NCI-H1436 (cell line): Measurements from ENCODE around the gene GLRX.
"Not testable (repeated sequence)": the region's sequence is repeated elsewhere in the genome, so short reads cannot be mapped to it uniquely, and the experiment has no call there.

Source experiments
- DNase-seq: peaks from one replicate; lab custom pipeline; 2025; lab: John Stamatoyannopoulos, UW

Gene GLRX

GRCh38 chr5:95852567-95852966 is 30.0 kb upstream of the GLRX start:
- DNase-seq = no peak

DNA sequence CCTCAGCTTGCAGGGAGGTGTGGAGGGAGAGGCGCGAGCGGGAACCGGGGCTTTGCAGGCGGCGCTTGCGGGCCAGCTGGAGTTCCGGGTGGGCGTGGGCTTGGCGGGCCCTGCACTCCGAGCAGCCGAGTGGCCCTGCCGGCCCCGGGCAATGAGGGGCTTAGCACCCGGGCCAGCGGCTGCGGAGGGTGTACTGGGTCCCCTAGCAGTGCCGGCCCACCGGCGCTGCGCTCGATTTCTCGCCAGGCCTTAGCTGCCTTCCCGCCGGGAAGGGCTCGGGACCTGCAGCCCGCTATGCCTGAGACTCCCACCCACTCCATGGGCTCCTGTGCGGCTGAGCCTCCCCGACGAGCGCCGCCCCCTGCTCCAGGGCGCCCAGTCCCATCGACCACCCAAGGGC is 28.6 kb upstream of the GLRX start:
- DNase-seq = not testable (repeated sequence)

DNA sequence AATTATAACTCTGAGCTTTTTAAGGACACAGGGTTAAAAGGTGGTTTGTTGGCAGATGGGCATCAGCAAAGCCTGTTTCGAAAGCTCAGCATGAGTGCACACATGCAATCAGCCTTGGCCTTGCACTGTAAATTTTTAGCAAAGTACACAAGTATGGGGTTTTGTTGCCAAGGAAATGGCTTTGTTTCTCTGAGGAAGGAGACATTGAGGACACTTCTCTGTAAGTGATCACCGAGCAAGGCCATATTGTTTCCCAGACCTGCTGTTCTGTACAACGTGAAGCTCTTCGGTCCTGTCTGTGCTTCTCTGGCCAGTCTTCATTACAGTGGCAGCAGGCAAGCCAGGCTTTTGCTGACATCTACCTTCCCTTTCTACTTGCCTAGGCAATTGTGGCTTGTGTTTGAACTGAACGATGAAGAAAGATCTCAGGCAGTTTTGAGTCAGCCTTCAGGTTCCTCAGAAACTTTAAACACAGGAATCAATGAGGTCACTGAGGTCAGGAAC is 27.9 kb upstream of the GLRX start:
- no peak for DNase-seq

DNA sequence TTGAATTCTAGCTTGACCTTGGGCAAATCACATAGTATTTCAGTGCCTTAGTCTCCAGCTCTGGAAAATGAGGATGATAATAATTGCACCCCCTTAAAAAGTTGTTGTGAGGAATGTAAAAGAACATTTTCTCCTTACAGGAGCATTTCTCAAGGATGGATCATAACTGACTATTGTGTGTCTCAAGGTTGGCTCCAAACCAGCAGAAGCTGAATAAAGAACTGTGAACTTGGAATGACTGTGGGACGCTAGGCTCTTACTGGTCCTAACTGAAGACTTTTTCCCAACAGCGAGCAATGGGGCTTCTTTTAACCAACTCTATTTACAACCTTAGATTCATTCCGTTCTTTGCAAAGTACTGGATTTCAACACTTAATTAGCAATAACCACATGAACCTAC is 26.2 kb upstream of the GLRX start:
- DNase-seq = no peak

DNA sequence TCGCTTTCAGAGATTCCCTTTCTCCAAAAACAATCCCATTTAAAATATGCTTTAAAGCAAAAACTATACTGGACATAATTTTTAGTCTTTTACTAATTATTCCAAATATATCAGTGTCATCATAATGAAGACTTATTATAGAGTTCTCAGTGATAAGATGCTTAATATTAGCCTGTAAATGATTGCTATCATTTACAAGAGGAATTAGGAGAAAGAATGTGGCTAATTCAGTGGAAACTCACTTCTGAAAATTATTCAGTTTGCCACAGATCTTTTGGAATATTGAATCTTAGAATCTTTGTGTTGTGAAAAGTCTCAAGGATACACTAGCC is 24.7 kb upstream of the GLRX start:
- no peak for DNase-seq

DNA sequence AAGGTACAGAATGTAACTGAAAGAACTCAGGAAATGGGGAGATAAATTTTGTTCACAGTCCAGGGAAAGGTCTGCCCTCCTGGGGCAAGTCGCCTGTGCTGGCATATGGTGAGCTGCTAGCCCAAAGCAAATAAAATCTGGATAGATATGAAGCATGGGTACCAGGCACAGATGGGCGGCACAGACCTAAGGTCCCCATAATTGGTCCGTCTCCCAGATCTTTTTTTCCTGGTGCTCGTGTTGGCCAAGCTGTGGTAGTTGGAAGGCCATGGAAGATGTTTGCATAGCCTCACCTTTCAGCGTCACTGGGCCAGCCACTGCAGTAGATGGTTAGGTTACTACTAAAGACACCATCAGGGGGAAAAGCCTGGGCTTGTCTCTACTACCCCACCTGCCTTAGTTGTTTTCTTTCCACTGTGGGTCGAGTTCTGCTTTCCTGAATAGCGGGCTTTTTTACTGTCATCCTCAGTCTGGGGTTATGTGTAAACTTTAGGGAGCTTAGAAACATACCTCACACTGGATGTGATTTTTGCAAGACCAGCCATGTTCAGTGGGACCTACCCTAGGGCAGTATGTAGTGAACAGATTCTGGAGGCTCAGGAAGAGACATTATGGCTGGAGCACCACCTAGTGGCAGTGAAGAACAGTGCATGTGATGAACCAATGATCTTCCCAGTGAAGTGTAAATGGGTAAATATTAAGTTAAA is 24.2 kb upstream of the GLRX start:
- peak; percentile 43 for DNase-seq

- no peak for DNase-seq
Observed at GRCh38 chr5:95845391-95845790, 22.9 kb upstream of the GLRX start.

GRCh38 chr5:95843733-95844223 is 21.3 kb upstream of the GLRX start:
- DNase-seq = no peak

- DNase-seq = no peak
Observed at GRCh38 chr5:95842854-95843544, 20.5 kb upstream of the GLRX start.

- DNase-seq = no peak
Observed at GRCh38 chr5:95841914-95842812, 19.6 kb upstream of the GLRX start.

DNA sequence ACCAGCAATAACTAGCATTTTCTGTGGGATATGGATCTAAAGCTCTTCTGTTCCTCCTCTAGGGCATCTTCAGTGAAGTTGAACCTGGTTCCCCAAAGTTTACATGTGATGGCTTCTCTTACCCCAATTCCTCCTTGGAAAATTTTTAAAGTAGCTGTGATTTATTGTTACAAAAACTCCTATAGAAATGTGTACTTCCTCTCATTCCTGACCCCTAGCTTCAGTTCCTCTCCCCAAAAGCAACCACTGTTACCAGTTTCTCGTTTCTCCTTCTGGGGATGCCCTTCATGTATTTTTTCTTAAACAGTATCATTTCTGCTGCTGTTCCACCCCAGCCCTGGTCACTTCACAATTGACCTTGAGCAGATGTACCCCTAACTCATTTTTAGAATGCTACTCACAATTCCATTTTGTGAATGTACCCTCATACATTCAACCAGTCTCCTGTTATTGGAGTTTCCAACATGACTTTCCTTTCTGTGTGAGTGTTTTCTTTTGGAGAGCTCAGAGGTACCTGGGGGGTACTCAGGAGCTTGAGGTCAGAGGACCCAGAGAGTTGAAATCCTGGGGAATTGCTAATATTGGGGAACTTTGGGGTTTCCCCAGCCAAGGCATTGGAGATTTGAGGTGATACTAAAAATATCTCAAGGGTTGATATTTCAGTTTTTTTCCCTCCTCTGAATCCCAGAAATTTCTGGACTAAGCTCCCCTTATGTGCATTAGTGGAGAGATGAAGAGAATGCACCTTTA is 18.6 kb upstream of the GLRX start:
- no peak for DNase-seq

GRCh38 chr5:95839658-95840057 is 17.1 kb upstream of the GLRX start:
- DNase-seq = no peak

DNA sequence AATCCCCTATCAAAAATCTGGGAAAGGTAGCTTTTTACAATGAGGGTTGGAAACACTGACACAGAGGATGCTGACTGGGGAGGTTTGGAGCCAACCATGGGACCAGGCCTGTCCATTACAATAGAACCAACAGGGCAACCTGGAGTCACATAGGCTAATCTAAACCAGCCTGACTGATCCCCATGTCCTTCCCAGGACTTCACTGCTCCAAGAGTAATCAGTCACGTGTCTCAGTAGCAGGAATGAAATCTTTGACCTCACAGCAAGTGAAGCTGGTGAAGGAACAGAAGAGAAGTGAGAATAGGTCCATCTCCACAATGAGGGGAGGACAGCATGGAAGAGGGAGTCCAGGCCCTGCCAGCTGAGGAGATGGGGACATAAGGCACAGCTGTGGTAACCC is 16.0 kb upstream of the GLRX start:
- DNase-seq = no peak

DNA sequence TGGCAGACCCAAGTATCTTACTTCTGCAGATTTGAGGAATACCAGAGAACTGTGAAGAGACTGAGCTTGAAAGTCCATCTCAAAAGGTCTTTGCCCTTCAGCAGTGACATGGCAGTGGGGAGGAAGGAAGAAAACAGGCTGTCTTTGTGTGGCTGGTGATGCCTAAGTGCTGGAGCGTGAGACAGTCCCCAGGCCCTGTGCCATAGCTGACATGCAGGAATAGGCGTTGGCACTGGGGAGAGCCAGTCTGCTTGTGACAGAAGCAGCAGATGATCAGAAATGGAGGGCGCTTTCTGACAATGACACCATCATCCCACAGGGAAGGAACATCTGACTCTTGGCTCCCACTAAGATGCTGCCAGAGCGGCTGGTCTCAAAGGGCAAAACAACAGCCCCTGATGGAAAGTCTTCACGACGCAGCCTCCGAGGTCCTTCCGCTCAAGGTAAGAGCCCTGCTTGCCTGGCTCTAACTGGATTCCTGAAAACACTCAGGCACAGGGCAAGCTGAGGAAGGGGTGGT is 15.5 kb upstream of the GLRX start:
- DNase-seq = no peak

GRCh38 chr5:95837492-95837891 is 15.0 kb upstream of the GLRX start:
- no peak for DNase-seq

DNA sequence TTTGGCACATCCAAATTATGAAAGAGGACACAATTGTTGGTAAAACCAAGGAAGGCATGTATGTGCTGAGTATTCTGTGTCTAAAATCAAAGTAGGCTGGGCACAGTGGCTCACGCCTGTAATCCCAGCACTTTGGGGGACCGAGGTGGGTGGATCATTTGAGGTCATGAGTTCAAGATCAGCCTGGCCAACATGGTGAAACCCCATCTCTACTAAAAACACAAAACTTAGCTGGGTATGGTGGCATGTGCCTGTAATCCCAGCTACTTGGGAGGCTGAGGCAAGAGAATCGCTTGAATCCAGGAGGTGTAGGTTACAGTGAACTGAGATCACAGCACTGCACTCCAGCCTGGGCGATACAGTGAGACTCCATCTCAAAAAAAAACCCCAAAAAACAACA is 14.4 kb upstream of the GLRX start:
- DNase-seq = not testable (repeated sequence)

DNA sequence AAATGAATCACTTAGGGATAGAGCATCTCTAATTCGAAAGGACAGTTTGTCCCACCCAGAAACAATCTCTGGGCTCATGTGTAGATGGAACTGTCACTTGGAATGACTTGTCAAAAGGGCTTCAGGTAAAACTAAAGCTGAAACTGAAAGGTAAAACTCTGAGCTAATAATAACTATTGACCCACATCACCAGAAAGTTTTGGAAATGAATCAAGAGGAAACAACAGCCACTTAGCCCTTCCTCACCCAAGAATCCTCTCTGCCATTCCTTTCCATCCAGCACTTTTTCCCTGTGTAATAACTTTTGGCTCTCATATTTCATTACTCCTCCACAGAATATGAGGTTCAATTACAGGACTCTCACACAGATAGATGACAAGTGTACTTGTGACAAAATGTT is 14.0 kb upstream of the GLRX start:
- no peak for DNase-seq

DNA sequence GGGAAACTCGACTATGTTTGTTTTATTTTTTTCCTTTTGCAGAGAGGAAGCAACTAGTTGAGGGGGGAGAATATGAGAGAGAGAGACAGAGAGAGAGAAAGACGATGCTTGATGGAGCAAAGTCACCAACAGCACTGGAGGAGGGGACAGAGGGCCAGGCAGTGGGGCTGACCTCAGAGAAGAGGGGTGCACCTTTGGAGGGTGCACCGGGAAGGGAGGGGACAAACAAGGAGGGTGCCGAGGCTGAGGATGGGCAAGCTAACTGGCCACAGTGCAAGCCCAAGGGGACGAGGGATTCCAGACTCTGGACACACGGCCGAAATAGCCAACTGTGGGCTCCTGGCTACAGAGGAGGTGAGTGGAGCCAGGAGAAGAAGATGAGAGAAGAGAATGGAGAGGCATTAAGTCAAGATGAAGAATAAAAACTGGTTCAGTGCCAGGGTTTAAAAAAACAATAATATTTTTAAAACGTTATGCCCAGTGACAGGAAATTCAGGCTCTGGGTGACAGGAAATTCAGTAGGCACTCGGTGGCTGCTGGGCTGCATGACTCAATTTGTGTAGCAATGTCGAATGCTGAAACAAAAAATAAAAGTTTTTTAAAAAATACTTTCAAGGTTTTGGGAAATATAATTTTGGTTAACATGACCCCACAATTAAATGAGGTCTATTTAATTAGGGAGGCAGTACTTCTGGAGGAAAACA is 13.3 kb upstream of the GLRX start:
- no peak for DNase-seq

DNA sequence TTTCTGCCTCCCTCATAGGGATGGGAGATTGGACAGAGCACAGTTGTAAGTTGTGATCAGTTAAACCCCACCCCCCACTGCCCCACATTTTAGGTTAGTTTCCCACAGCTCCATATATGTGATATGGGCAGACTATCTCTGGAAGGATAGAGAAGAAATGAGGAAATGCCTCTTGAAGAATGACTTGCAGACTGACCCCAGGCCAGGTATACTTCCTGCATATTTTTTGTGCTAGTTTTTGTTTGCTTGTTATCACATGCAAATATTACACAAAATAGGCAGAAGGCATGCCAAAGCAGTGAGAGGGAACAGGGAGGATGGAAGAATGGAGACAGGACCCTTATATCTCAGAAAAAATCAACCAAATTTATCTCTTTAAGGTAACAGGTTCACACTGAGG is 10.1 kb upstream of the GLRX start:
- no peak for DNase-seq

GRCh38 chr5:95830226-95830625 is 7.7 kb upstream of the GLRX start:
- DNase-seq = no peak

DNA sequence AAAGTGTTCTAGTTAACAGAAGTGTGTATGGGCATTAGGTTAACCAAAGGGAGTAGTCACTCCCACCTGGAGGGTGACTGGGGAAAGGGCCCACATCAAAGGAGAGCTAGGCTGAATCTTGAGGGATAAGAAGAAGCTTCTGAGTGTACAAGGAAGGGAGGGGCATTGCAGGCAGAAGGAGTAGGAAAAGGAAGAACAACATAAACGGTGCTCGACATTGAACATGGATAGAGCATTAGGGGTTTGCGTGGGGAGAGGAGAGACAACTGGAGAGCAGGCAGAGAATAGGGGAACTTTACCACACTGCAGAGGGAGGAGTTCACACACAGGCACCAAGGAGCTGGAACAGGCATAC is 5.3 kb upstream of the GLRX start:
- DNase-seq = no peak
